GM12878 (cell line): ENCODE results near the gene ROR2. TPM values are rescaled to one million over a fixed set of nuclear protein-coding genes. Genes with fewer than 3 reads are reported as not detected.

Experiments
- ATAC-seq: fragments of 200-7000 bp; cut with Tn5 transposase; 3 replicates; pipeline ENCODE4 v1.9.1; 2020; ENCODE audit warnings: mild to moderate bottlenecking, moderate library complexity
- BruUV-seq: library from RNA; stranded (reverse); fragments of 400-500 nt; replicated peaks from 2 replicates; lab custom pipeline; 2021; lab: Mats Ljungman, UMichigan
- CTCF ChIA-PET: fragments of 300-600 bp; sonication (Branson Sonifier 250); formaldehyde crosslinking; extraction: SDS; loops from one replicate; lab custom pipeline; 2021; ENCODE audit warnings: inconsistent platforms; lab: Yijun Ruan, JAX
- POLR2A ChIA-PET: fragments of 350-600 bp; formaldehyde crosslinking; extraction: SDS; loops from one replicate; lab custom pipeline; 2021; ENCODE audit warnings: inconsistent platforms; lab: Charles Lee
- RAD21 ChIA-PET: fragments of 300-600 bp; sonication (Branson Sonifier 250); formaldehyde crosslinking; loops from one replicate; lab custom pipeline; 2023; ENCODE audit warnings: antibody characterized with exemption; ENCODE audit not compliant: unreplicated experiment; lab: Charles Lee
- SMC1A ChIA-PET: fragments of 300-600 bp; sonication (Branson Sonifier 250); formaldehyde crosslinking; loops from one replicate; lab custom pipeline; 2023; ENCODE audit not compliant: unreplicated experiment, uncharacterized antibody; lab: Charles Lee
- DNase-seq: peaks from one replicate; pipeline ENCODE4 v3.0.0-alpha.2; 2011; ENCODE audit warnings: low read depth, low spot score
- FAIRE-seq: peaks from 3 replicates; lab custom pipeline; 2011; peaks lifted over from hg19 to GRCh38; lab: Jason Lieb, UNC
- H2AFZ ChIP-seq: 2 replicates; pipeline ENCODE4 v1.6.0; 2011; ENCODE audit warnings: low read depth, low read length, control low read depth; ENCODE audit not compliant: control insufficient read depth
- H3K27ac ChIP-seq: 2 replicates; pipeline ENCODE4 v1.5.1; 2011; ENCODE audit warnings: control low read depth; ENCODE audit not compliant: control insufficient read depth, insufficient read depth
- H3K27me3 ChIP-seq, 2 experiments: replicated peaks in 1 of 2; 2 replicates each; pipeline versions ENCODE4 v1.6.0 to v1.6.1; 2011; ENCODE audit warnings: low read length in 1 of 2; ENCODE audit not compliant: control insufficient read depth in 2 of 2, insufficient read depth in 2 of 2
- H3K36me3 ChIP-seq, 2 experiments: 2 replicates each; pipeline ENCODE4 v1.5.1; 2011; ENCODE audit warnings: low read length in 1 of 2; ENCODE audit not compliant: control insufficient read depth in 2 of 2, insufficient read depth in 2 of 2
- H3K4me1 ChIP-seq: 2 replicates; pipeline ENCODE4 v1.6.1; 2011; ENCODE audit warnings: mild to moderate bottlenecking, low read length, moderate library complexity, mixed read lengths; ENCODE audit not compliant: control insufficient read depth, insufficient read depth
- H3K4me2 ChIP-seq: 2 replicates; pipeline ENCODE4 v1.6.0; 2011; ENCODE audit warnings: control low read depth; ENCODE audit not compliant: control insufficient read depth, insufficient read depth
- H3K4me3 ChIP-seq: fragments of 200-600 bp; sonication (generic); 2 replicates; pipeline ENCODE4 v1.5.1; 2016
- H3K79me2 ChIP-seq: 2 replicates; pipeline ENCODE4 v1.6.0; 2011; ENCODE audit warnings: low read length; ENCODE audit not compliant: control insufficient read depth, insufficient read depth
- H3K9ac ChIP-seq: 2 replicates; pipeline ENCODE4 v1.8.0; 2011; ENCODE audit warnings: low read length, control low read depth, mixed read lengths; ENCODE audit not compliant: control insufficient read depth, insufficient read depth
- H3K9me3 ChIP-seq: replicated peaks from 3 replicates; pipeline ENCODE4 v1.5.1; 2011; ENCODE audit warnings: mild to moderate bottlenecking, low read length; ENCODE audit not compliant: control insufficient read depth, insufficient read depth
- H4K20me1 ChIP-seq: 2 replicates; pipeline ENCODE4 v1.6.0; 2011; ENCODE audit not compliant: control insufficient read depth, insufficient read depth
- ATF2 ChIP-seq: IDR thresholded peaks from 2 replicates; pipeline ENCODE4 v1.6.1; 2012; ENCODE audit warnings: low read length, inconsistent platforms
- CHD1 ChIP-seq: IDR thresholded peaks from 2 replicates; pipeline ENCODE4 v1.6.1; 2012; ENCODE audit warnings: low read depth, low read length, improper control_type of control experiment
- EP300 ChIP-seq, 2 experiments: fragments of 150-350 bp in 1 of 2; IDR thresholded peaks; 2 replicates each; pipeline ENCODE4 v1.6.1; 2011 to 2012; ENCODE audit warnings: low read depth in 2 of 2, low read length in 2 of 2, borderline replicate concordance in 1 of 2, improper control_type of control experiment in 1 of 2, inconsistent platforms in 1 of 2; ENCODE audit not compliant: control insufficient read depth in 1 of 2
- FOS ChIP-seq: IDR thresholded peaks from 3 replicates; pipeline ENCODE4 v1.6.1; 2011; ENCODE audit warnings: borderline replicate concordance; ENCODE audit not compliant: insufficient read length; ENCODE audit errors: extremely low read depth
- GATAD2B ChIP-seq: fragments of 450-650 bp; conservative IDR thresholded peaks from 2 replicates; pipeline ENCODE4 v1.6.1; 2017; ENCODE audit warnings: low read depth, mild to moderate bottlenecking, moderate library complexity
- HDAC2 ChIP-seq: fragments of 200-600 bp; sonication (generic); IDR thresholded peaks from 2 replicates; pipeline ENCODE4 v1.6.1; 2017
- JUNB ChIP-seq: IDR thresholded peaks from 2 replicates; pipeline ENCODE4 v1.6.1; 2016; ENCODE audit warnings: antibody characterized with exemption, mild to moderate bottlenecking
- KDM1A ChIP-seq: fragments of 200-600 bp; sonication (generic); IDR thresholded peaks from 2 replicates; pipeline ENCODE4 v1.6.1; 2016; ENCODE audit warnings: borderline replicate concordance
- NBN ChIP-seq: fragments of 450-650 bp; IDR thresholded peaks from 2 replicates; pipeline ENCODE4 v1.6.1; 2016
- NR2C1 ChIP-seq: fragments of 450-650 bp; IDR thresholded peaks from 2 replicates; pipeline ENCODE4 v1.6.1; 2017; ENCODE audit warnings: antibody characterized with exemption, mild to moderate bottlenecking, moderate library complexity
- NRF1 ChIP-seq: conservative IDR thresholded peaks from 2 replicates; pipeline ENCODE4 v1.6.1; 2011; ENCODE audit warnings: mild to moderate bottlenecking, low read depth, low read length, improper control_type of control experiment
- PAX8 ChIP-seq: fragments of 450-650 bp; IDR thresholded peaks from 2 replicates; pipeline ENCODE4 v1.6.1; 2017; ENCODE audit warnings: mild to moderate bottlenecking, moderate library complexity
- TCF12 ChIP-seq: IDR thresholded peaks from 2 replicates; pipeline ENCODE4 v1.6.1; 2011; ENCODE audit warnings: low read depth, mild to moderate bottlenecking, low read length
- WGBS: methylation state at CpG from one replicate; pipeline ENCODE4 v1.1.6; 2016; ENCODE audit warnings: low lambda C conversion rate; ENCODE audit not compliant: insufficient replicate concordance, insufficient coverage; ENCODE audit errors: missing lambda C conversion rate; 5-methylcytosine and 5-hydroxymethylcytosine counted together
- in situ Hi-C: fragments of 300-500 bp; cut with MboI; formaldehyde crosslinking; loops from 9 replicates; pipeline ENCODE4 v1.14.3; 2018; ENCODE audit warnings: mixed read lengths
- intact Hi-C: fragments of 100-400 bp; cut with micrococcal nuclease; formaldehyde crosslinking; loops from one replicate; pipeline ENCODE4 v1.14.2; 2022; ENCODE audit not compliant: unreplicated experiment
- polyA plus RNA-seq, 11 experiments: library from polyadenylated mRNA; depleted of rRNA in 4 of 11; unstranded in 6 of 11; stranded (reverse) in 5 of 11; fragments of >200 nt; fragmentation: Nextera tagmentation in 4 of 11; fragmentation: Illumina TruSeq in 1 of 11; extraction: Ambion mirVana in 4 of 11; extraction: Trizol in 1 of 11; gene quantifications; 1 replicate in 1 of 11; 2 replicates in 10 of 11; pipeline versions ENCODE4 v1.2.1 to v1.2.3, GENCODE V29; 2011 to 2016; ENCODE audit warnings: inconsistent platforms in 2 of 11, missing spikeins in 2 of 11, low read depth in 1 of 11
- total RNA-seq, 4 experiments: library from RNA; depleted of rRNA in 3 of 4; stranded (reverse); fragments of >200 nt in 3 of 4; fragmentation: Illumina TruSeq in 1 of 4; extraction: Trizol in 1 of 4; gene quantifications; 2 replicates each; pipeline versions ENCODE4 v1.2.1 to v1.2.3, GENCODE V29; 2013 to 2021

ROR2 gene
- total and polyA plus RNA-seq, 10 of the 15 experiments (the other 5 are each of a cell fraction or from before 2014, with no cell fraction given): 0.03 to 0.05 TPM; not detected in 8

- Histone ChIP-seq H3K4me3 (no peak overlapping the region), H3K79me2 (no peaks in the 10 kb centered on the region), H2AFZ (no peak overlapping the region), H3K27ac (no peak overlapping the region), H3K4me2 (no peak overlapping the region), H3K27me3 (peaks cover 1 to 4% of the 10 kb centered on the region in 2 experiments; a peak in 3 of 4 replicates), H3K4me1 (no peaks in the 10 kb centered on the region), H4K20me1 (no peaks in the 10 kb centered on the region), H3K9ac (no peak overlapping the region), H3K36me3 (no peaks in the 10 kb centered on the region), H3K9me3 (no peaks in the 10 kb centered on the region)
- ChIA-PET CTCF (no interaction called here), SMC1A (no interaction called here), POLR2A (no interaction called here), RAD21 (no interaction called here)
- BruUV-seq: no TSS peak
- in situ Hi-C loops: no loop called here
- FAIRE-seq (no peak), ATAC-seq (no peak), DNase-seq (no peak)
- 35% methylated on average over 17 of the region's 17 CpGs for WGBS
- intact Hi-C loops: no loop called here
- TF ChIP-seq FOS: no peak
- TF ChIP-seq NR2C1: no peak
Observed at GRCh38 chr9:91858213-91859030, 91.6 kb downstream of the ROR2 start.

- no peaks in the 10 kb centered on the region for H3K4me1 ChIP-seq
- BruUV-seq: no TSS peak
Observed at GRCh38 chr9:91857291-91858212, 92.5 kb downstream of the ROR2 start.

More at GRCh38 chr9:91857291-91858212, 92.5 kb downstream of the ROR2 start:
- Histone ChIP-seq H3K9me3 (no peaks in the 10 kb centered on the region), H3K36me3 (no peaks in the 10 kb centered on the region), H3K4me2 (no peak overlapping the region), H4K20me1 (no peaks in the 10 kb centered on the region), H3K4me3 (no peak overlapping the region), H3K9ac (no peak overlapping the region), H3K27me3 (peaks cover 1 to 4% of the 10 kb centered on the region in 2 experiments; a peak in 3 of 4 replicates), H2AFZ (no peak overlapping the region), H3K27ac (no peak overlapping the region), H3K79me2 (no peaks in the 10 kb centered on the region)
- ChIA-PET CTCF (no interaction called here), RAD21 (no interaction called here), POLR2A (no interaction called here), SMC1A (no interaction called here)
- ATAC-seq (no peak), DNase-seq (no peak), FAIRE-seq (no peak)
- no peak for TF ChIP-seq CHD1
- no peak for TF ChIP-seq JUNB
- no peak for TF ChIP-seq NBN
- no peak for TF ChIP-seq GATAD2B
- no peak for TF ChIP-seq TCF12
- TF ChIP-seq EP300 (IDR thresholded peaks at IDR 0.05; ENCODE audit: borderline replicate concordance in 1 of 2, control insufficient read depth in 1 of 2, low read depth in 2 of 2, low read length in 2 of 2): no peak
- TF ChIP-seq KDM1A: no peak
- TF ChIP-seq ATF2: no peak
- TF ChIP-seq HDAC2: no peak
- TF ChIP-seq PAX8: no peak
- no peak for TF ChIP-seq NRF1
- in situ Hi-C loops: no loop called here
- WGBS: 34% methylated on average over 25 of the region's 27 CpGs
- intact Hi-C loops: no loop called here
